ENCODE measurements around the gene PHF19. TPM values are rescaled to one million over a fixed set of nuclear protein-coding genes. Genes with fewer than 3 reads are reported as not detected.

Gene PHF19
- total and polyA plus RNA-seq, 10 of the 15 experiments (the other 5 are each of a cell fraction or from before 2014, with no cell fraction given): 26.0 to 133 (median 87.7) TPM

DNA sequence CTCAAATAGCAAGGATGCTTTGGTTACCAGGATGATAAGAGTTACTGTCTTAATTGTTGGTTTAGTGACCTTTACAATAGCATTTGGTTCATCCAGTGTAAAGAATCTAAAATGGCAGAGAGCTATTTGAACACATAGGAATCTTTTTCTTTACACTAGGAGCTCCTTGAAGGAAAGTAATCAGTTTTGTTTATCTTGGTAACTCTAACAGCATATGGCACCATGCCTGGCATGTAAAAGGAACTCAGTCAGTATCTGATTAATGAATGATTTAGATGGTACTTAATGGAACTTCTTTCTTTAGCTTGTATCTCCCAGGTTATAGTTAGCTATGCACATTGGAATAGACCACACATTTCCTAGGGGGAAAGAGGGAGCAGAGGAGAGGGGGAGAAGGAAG lies 44.2 kb downstream of the PHF19 start:
- Histone ChIP-seq H2AFZ (ENCODE audit: control insufficient read depth, low read depth, low read length) (no peak overlapping the region), H3K9me3 (replicated peaks; ENCODE audit: control insufficient read depth, insufficient read depth, low read length) (no peaks in the 10 kb centered on the region), H3K36me3 (ENCODE audit: control insufficient read depth in 2 of 2, insufficient read depth in 2 of 2, low read length in 1 of 2) (peaks cover 0 to 19% of the 10 kb centered on the region in 2 experiments; a peak in 2 of 4 replicates), H3K27ac (ENCODE audit: control insufficient read depth, insufficient read depth) (no peak overlapping the region), H3K79me2 (ENCODE audit: control insufficient read depth, insufficient read depth, low read length) (peaks cover 2% of the 10 kb centered on the region; the same call in 1 of the 2 replicates), H3K4me2 (ENCODE audit: control insufficient read depth, insufficient read depth) (no peak overlapping the region), H3K9ac (ENCODE audit: control insufficient read depth, insufficient read depth, low read length) (no peak overlapping the region), H4K20me1 (ENCODE audit: control insufficient read depth, insufficient read depth) (no peaks in the 10 kb centered on the region), H3K4me1 (ENCODE audit: control insufficient read depth, insufficient read depth, low read length) (no peaks in the 10 kb centered on the region), H3K27me3 (replicated peaks in 1 of 2; ENCODE audit: control insufficient read depth in 2 of 2, insufficient read depth in 2 of 2, low read length in 1 of 2) (no peaks in the 10 kb centered on the region), H3K4me3 (no peak overlapping the region)
- POLR2A ChIA-PET: interaction anchor here (1.7 kb wide), 1 partner anchor 15 kb away, joined by 5 read pairs; no protein-coding TSS in a partner anchor
- CTCF ChIA-PET: interaction anchor here (0.5 to 2.5 kb wide), 5 partner anchors 12 to 278 kb away, joined by 3 to 8 read pairs (median 4); no protein-coding TSS in a partner anchor
- no TSS peak for BruUV-seq (replicated peaks)
- intact Hi-C loops (cut with micrococcal nuclease; ENCODE audit: unreplicated experiment) (no loop called here), in situ Hi-C loops (cut with MboI) (no loop called here)
- TF ChIP-seq, protein P1, sequence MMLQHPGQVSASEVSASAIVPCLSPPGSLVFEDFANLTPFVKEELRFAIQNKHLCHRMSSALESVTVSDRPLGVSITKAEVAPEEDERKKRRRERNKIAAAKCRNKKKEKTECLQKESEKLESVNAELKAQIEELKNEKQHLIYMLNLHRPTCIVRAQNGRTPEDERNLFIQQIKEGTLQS (IDR thresholded peaks at IDR 0.05; ENCODE audit: borderline replicate concordance, extremely low read depth, low read depth, low read length): no peak
- TF ChIP-seq ZBED1 (IDR thresholded peaks at IDR 0.05; ENCODE audit: borderline replicate concordance) (no peak), CREB1 (IDR thresholded peaks at IDR 0.05; ENCODE audit: low read depth) (no peak), SIN3A (IDR thresholded peaks at IDR 0.05; ENCODE audit: low read depth, low read length) (no peak), CHD4 (IDR thresholded peaks at IDR 0.05) (no peak), RFX5 (IDR thresholded peaks at IDR 0.05; ENCODE audit: low read depth, low read length) (no peak), CHD1 (IDR thresholded peaks at IDR 0.05; ENCODE audit: low read depth, low read length) (no peak), ZSCAN29 (IDR thresholded peaks at IDR 0.05) (no peak), CREM (IDR thresholded peaks at IDR 0.05; ENCODE audit: low read depth) (no peak), SRF (IDR thresholded peaks at IDR 0.05; ENCODE audit: low read depth in 2 of 2, low read length in 2 of 2) (no peak), PAX5 (IDR thresholded peaks at IDR 0.05; ENCODE audit: borderline replicate concordance, low read depth, low read length) (no peak), BACH1 (IDR thresholded peaks at IDR 0.05; ENCODE audit: borderline replicate concordance) (no peak), TCF12 (IDR thresholded peaks at IDR 0.05; ENCODE audit: low read depth, low read length) (no peak), BMI1 (IDR thresholded peaks at IDR 0.05; ENCODE audit: borderline replicate concordance) (no peak), KAT2A (conservative IDR thresholded peaks at IDR 0.05; ENCODE audit: control insufficient read depth, low read depth, low read length) (no peak), HDAC6 (IDR thresholded peaks at IDR 0.05; ENCODE audit: unreplicated experiment) (no peak)
- TF ChIP-seq, protein P2, sequence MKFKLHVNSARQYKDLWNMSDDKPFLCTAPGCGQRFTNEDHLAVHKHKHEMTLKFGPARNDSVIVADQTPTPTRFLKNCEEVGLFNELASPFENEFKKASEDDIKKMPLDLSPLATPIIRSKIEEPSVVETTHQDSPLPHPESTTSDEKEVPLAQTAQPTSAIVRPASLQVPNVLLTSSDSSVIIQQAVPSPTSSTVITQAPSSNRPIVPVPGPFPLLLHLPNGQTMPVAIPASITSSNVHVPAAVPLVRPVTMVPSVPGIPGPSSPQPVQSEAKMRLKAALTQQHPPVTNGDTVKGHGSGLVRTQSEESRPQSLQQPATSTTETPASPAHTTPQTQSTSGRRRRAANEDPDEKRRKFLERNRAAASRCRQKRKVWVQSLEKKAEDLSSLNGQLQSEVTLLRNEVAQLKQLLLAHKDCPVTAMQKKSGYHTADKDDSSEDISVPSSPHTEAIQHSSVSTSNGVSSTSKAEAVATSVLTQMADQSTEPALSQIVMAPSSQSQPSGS (IDR thresholded peaks at IDR 0.05; ENCODE audit: low read length): no peak
- SMC1A ChIA-PET (ENCODE audit: uncharacterized antibody, unreplicated experiment): interaction anchor here (0.8 to 1.5 kb wide), 2 partner anchors 76 to 106 kb away, joined by 3 read pairs; no protein-coding TSS in a partner anchor
- RAD21 ChIA-PET (ENCODE audit: unreplicated experiment): no interaction called here
- ATAC-seq (no peak), DNase-seq (ENCODE audit: low read depth, low spot score) (no peak), FAIRE-seq (peak; percentile 35)

All from GM12878 (cell line).